Measurements from ENCODE around the gene ANK3.

Gene ANK3

DNA sequence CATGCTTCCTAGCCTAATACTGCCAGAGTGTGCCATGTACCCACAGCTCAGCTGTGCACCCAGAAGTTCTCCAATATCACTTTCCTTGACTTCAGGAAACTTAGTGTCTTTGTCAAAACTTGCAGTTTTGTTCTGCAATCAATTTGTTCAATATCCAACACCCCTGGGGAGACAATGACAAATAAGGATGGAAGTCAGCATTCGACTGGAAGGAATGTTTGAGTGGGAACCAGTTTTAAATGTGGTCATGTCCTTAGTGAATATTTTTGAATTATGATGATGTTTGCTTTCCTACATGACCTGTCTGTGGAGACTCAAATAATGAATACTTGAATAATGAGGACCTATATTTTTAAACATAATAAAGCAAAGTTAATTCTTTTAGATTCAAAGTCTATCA, 112.0 kb downstream of the ANK3 start:
- no peak for DNase-seq (ENCODE audit: low spot score)

DNA sequence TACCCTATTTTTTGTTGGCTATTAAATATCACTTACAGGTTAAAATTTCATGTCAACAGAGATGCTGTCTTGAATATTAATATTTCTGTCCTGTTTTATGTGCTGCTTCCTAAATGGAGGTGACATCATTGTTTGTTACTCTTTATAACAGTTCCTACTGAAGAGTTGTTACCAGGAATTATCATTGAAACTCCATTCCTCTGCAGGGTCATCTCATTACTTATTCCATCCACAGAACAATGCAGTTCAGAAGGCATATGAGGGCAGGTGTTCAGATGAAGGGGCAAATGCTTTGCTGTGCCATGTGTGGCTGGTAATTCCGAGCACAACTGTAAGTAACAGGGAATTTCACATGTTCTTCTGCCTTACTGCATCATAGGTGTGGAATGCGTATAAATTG, 113.4 kb downstream of the ANK3 start:
- no peak for DNase-seq (ENCODE audit: low spot score)

DNA sequence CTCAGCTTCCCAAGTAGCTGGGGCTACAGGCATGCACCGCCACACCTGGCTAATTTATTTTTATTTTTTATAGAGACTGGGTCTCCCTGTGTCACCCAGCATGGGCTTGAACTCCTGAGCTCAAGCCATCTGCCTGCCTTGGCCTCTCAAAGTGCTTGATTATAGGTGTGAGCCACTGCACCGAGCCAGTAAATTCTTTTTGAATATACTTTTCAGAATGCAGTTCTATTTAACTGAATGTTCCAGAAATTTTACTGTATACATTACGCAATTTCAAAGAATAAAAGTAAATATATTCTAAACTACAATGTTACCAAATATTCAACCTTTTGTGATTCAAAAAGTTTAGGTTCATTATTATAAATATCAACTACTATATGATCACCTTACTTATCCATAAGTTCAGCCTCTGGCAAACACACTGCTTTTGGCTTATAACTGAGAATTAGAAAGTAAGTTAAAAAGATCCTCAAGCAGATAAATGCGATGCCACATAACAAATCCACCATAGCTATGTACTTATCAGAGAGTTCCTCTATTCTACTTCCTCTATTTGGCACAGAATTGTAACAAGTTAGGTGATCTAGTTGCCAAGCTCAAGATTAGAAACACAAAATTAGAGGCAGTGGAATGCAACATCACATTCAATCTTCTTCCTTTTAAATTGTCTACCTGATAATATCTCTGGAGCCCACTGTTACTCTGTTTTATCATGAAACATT, 118.2 kb downstream of the ANK3 start:
- no peak for DNase-seq (ENCODE audit: low spot score)

DNA sequence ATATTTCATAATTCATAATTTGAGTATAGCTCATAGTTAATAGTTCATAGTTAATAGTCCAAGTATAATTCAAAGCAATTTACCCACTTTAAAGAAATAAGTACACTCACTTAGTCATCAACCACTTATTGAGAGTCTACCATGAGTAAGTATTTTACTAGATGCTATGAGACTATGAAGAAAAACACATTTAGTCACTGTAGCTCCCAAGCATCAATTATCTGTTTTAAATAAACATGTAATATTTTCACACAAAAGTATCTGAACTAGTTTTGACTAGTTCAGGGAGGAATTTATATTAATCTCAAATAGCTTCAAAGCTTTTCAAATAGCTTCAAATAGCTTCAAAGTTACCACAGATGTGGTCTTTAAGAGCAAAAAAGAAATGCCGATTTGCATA, 119.2 kb downstream of the ANK3 start:
- no peak for DNase-seq (ENCODE audit: low spot score)

DNA sequence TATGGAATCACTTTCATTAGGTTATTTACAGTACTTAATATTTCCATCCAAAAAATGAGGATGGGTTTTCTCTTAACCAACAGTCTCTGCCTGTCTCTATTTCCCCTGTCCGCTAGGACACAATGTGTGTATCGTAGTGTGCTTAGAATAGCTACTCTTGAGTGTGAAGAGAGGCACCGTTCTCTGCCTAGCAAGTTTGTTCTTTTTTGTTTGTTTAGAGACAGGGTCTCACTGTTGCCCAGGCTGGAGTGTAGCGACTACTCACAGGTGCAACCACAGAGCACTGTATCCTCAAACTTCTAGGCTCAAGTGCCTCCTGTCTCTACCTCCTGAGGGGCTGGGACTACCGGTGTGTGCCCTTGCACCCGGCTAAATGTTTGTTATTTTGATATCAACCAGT, 121.9 kb downstream of the ANK3 start:
- no peak for DNase-seq (ENCODE audit: low spot score)

DNA sequence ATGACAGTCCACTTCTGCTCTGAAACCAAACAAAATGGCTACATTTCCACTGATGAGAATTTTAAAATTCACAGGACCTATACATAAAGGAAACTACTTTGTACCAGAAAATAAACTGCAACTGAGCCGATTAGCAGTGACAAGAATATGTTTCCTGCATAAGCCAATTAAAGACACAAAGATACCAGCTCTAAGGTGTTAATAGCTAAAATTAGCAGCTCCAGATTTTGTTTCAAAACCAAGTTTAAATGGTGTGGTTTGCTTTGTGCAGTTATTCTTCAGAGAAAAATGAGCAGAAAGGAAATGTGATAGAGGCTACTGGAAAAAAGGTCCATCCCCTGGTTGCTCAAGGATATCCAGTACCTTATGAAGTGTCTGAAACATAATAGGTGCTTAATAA, 123.2 kb downstream of the ANK3 start:
- no peak for DNase-seq (ENCODE audit: low spot score)

DNA sequence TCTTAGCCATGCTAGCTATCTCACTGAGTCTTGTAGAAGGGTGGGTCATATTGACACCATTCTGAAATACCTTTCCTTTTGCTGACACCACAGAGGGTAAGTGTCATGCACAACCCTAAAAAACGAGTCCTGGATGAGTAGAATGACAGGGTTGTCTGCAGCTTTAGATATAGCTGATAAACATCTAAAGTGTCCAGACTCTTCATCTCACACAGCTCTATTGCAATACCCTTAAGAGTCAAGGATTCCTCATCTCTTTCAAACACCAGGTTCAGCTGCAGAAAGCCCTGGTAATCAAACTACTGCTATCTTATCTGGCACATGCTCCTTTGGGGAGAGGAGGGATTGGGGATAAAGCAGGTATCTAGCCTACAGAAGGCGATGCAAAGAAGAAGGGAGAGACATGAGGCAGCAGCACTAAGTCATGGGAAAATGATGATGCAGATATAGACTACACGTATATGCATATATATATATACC, 127.0 kb downstream of the ANK3 start:
- DNase-seq (ENCODE audit: low spot score) = no peak

DNA sequence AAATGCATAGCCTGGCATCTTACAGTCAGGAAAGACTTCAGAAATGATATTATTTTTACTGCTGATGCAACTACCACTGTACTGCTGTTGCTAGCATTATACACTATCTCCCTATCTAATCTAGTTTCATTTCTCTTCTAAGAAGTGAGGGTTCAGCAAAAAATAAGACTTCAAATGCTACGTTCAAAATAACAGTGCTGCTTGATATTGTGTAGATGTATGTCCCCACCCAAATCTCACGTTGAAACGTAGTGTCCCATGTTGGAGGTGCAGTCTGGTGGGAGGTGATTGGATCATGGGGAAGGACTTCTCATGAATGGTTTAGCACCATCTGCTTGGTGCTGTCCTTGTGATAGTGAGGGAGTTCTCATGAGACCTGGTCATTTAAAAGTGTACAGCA, 129.4 kb downstream of the ANK3 start:
- no peak for DNase-seq (ENCODE audit: low spot score)

DNA sequence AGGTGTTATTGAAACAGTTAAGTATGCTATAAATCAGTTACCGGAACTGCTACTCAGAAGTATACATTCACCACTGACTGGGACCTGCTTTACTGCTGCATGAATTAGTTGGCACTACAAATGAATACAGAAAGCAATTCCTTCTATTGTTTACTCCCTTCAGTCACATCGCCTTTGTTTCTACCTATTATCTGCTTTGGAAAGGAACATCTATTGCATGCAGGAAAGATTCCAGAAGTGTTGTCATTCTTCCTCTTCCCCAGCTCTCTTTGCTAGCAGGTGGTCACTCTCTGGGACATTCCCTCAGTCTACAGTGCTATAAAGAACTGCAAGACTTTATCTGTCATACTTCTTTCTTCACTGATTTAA, 131.3 kb downstream of the ANK3 start:
- no peak for DNase-seq (ENCODE audit: low spot score)

DNA sequence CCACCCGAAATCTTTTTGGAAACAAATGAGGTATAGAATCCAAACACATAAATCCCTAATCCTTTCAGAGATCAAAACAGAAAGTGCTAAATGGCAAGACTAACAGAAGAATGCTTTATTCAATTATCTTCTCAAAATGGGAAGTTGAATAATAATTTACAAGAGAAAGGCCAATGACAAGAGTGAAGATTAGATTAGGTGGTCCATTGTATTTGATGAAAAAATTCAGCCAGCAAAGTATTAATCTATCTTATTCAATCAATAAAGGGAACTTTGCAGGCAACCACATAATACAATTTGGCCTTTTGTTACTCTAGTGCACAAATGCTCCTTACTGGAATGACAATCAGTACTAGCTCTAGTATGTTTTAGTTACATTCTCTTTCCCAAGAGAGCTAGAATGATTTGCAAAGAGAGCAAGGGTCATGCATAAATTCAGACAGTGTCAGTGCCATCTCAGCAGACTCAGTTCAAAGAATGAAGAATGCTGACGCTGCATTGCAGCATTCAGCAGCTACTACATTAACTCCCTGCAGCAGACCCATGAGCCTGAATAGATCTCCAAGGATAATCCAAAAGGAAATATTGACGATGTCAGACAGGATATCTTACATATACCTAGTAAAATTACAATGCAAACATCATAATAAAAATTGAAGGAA, 131.8 kb downstream of the ANK3 start:
- DNase-seq (ENCODE audit: low spot score) = no peak

DNA sequence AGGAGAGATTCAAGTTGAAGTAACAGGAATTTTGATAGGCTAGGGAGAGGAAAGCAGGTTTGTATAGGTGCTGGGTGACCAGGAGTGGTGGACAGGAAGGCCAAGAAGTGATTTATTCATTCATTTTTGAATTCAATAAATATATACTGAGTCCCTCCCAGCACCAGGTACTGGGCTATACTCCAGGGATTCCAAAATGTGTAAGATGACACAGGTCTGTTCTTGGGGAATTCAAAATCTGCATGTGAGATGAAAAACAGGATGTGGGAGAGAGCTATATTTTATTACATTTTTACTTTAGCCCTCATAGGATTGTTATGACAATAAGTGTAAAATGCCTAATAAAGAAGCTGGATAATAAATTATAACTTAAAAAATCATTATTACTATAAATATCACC, 134.9 kb downstream of the ANK3 start:
- no peak for DNase-seq (ENCODE audit: low spot score)

DNA sequence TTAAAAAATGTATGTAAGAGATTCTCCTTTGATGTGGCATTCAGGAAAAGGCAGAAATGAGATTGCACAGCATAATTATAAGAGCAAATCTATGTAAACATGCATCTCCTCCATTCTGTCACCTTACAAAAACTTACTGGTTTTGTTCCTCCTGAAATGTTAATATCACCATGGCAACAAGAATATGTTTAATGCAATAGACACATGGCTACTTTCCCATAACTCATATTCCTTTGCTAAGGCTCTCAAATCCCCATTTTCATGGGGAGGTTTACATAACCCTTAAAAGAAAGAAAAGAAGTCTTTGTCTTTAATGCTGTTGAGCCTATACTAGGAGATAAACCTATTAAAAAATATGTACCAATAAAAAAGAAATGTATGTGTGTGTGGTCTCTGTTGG, 136.2 kb downstream of the ANK3 start:
- DNase-seq (ENCODE audit: low spot score) = no peak

DNA sequence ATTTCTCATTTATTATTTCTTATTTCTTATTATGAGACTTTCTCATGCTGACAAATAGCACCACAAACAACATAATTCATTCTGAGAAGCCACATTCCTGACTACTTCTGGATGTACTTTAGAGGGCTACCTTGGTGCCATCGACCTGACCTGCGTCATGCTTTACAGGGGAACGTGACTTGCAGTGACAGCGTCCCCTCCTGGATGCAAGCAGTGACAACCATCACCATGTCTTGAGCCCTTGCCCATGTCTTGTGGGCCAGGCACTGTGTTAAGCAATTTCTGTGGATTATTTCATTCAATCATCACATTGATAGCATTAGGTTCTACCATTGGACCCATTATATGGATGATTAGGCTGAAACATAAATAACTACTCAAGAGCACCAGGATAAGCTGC, 137.0 kb downstream of the ANK3 start:
- DNase-seq (ENCODE audit: low spot score) = no peak

DNA sequence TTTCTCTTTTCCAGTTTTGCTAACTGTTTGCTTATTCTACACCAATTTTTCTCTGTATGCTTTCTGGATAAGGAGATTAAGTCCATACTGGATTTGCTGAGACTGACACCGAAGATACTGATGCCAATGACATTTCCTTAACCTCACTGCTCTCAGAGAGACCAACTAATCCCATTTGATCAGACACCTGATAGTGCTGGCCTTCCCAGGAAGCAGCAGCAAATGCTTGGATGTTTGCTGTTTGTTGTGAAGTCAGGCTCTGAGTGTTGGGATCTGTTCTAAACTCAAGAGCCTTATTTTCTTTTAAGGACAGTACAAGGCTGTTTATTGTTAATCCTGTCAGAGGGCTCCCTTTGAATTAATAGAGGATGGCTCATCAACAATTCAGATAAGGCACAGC, 143.3 kb downstream of the ANK3 start:
- no peak for DNase-seq (ENCODE audit: low spot score)

DNA sequence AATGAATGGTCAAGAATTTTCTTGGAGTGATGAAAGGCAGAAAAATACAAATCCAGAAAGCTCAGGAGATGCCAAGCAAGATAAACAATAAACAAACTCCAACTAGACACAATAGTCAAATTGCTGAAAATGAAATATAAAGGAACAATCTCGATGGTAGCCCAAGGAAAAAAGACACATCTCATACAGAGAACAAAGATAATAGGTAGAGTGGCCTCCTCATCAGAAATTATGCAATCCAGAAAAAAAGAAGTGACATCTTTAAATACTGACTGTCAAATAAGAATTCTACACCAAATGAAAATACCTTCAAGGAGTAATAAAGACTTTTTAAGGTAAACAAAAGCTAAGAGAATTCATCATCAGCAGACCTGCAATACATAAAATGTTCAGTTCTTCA, 150.4 kb downstream of the ANK3 start:
- DNase-seq (ENCODE audit: low spot score) = no peak

DNA sequence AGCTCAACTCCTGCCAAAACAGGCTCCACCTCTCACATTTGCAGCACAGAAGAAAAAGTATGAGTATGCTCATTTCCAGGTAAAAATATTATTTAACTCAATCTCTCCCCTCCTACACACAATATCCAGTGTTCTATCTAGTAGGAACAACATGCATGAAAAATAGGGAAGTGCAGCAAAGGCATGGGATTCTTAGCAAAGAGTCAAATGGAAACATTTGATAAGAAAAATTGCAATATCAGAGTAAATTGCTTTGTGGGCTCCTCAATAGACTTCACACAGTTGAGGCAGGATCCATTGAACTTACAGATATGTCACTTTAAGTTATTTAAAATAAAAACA, 150.9 kb downstream of the ANK3 start:
- DNase-seq (ENCODE audit: low spot score) = no peak

DNA sequence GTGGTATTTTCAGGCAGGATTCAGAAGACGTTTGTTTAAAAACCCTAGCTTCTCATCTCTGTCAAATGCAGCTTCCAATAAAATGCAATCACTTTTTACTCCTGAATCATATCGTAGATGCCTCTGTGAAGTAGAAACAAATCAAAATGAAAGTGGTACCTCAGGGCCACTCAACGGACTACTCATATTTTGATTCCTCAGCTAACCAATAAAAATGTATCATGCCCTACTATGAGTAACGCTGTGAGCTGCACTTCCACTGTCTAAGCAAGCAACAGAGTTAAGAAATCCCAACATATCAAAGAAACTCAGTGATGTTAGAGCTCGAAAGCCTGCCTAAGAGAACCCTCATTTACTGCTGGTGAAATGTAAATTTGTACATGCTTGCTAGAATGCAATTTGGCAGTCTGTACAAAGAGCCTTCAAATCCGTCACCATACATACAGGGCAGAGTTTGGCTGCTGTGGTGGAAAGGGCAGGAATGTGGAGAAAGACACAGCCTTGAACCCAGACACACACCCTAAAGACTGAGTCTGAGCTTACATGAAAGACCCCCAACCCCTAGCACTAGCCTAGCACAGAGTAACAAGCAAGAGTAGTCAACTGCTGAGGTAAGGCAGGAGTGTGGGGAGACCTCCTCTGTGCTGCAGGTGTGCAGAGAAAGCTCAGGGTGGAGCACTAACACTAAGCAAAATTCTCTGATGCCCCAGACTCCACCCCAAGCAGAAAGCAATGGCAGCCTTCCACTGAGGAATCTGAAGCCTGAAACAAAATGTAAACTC, 151.5 kb downstream of the ANK3 start:
- DNase-seq (ENCODE audit: low spot score) = no peak

DNA sequence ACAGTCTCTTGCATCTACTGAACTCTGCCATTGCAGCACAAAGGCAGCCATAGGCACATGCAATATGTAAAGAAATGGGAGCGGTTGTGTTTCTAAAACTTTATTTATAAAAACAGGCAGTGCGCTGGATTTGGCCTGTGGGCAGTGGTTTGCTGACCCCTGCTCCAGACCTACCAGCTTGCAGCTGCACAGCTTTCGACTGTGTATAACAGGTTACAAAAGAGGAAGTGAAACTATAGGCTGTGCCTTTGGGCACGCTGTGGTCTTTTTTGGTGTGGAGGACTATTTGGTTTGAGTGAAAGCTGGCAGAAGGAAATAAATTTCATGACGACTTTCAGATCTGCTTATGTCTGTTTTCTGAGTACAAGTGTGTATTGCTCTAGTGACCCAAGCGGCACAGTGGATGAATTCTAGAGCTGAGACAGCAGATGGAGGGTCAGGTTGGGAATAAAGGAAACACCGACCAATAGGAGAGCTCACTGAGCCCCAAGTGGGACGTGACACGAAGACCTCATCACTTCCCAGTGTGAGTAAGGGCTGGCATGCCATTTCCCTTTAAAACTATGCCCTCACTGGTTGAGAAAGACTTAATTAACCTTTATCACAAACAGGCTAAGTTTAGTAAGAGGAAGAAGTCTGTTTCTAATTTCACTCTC, 152.7 kb downstream of the ANK3 start:
- DNase-seq (ENCODE audit: low spot score) = peak; percentile 11

DNA sequence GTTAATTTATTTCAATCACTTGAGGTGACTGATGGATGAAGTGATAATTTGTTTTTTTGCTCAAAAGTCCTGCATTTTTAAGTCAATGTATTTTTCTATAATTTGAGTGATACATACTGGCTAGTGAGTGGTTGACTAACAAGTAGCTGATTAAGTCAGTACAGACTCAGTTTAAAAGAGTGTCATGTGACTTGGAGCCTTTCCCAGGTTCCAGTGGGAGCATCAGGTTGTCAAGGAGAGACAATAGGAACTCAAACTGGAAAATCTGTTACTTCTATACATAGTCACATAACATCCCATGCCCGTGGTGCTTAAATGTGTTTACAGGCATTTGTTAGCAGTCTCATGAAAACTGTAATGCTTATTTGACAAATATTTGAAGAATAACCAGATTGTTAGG, 154.7 kb downstream of the ANK3 start:
- no peak for DNase-seq (ENCODE audit: low spot score)

DNA sequence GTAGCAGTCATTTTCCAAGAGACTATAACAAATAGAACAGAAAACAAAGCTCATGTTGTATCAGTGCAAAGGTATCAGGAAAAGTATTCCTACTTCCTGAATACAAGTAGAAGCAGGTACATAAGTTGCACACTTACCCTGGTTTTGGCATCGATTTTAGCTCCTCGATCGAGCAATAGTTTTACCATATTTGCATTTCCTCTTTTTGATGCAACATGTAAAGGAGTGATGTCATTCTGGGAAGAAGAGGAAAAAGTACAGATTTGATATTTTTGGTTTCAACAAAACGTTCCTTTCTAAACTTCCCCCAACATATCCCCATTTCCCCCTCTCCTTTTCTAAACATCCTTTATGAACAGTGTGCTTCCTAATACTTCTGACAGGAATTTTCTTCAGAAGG, 155.1 kb downstream of the ANK3 start:
- no peak for DNase-seq (ENCODE audit: low spot score)

DNA sequence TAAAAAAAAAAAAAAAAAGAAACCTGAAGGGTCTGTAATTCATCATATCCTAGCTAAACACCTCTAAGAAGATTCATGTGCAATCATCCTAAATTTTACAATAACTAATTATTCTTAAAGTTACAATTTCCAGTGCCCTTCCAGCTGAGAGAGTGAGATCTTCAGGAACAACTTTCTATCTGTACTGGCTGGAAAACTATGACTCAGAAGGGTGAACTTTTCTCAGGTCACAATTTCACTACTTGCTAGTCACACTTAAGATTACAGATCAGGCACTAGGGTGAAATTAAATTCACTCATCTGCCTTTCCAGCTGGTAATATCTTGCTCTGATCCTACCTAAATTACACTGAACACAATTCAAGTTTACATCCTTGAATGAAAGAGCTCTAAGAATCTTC, 158.8 kb downstream of the ANK3 start:
- DNase-seq (ENCODE audit: low spot score) = no peak

DNA sequence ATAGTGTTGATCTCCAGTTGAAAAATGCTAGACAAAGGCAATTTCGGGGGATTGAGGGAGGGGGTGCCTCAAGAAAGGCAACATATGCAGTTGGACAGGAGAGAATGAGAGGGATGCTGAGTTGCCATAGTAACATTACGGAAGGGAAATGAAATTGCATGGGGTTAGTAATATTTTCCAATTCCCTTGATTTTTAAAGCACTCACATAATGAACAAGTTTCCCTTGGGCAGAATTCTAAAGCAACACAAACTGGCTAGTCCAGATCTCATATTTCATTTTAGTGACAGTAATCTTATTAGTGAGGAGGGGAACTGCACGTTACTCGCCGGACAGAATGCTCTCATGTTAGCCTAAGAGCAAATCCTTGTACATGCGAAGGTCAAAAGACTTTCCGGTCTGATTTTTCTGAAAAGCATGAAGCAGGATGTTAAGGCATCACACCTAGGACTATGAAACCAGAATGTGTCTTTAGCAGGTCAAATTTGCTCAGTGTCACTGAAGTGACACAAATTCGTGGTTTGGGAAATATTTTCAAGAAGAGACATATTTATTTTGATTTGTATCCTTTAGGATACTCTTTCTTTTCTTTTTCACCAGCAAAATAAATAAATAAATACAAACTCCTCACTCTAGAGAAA, 165.5 kb downstream of the ANK3 start:
- DNase-seq (ENCODE audit: low spot score) = no peak

All from CD4-positive, alpha-beta T cell treated with Interleukin-2 at 100 ng/mL for 4 hours (primary cell).